PFSK-1 (cell line): ENCODE measurements around the gene ZNF394.

Experiments
- FOXP2 ChIP-seq: optimal IDR thresholded peaks from 2 replicates; pipeline ENCODE3; 2011; ENCODE audit warnings: borderline replicate concordance, control low read depth, inconsistent platforms; ENCODE audit not compliant: insufficient read depth; ENCODE audit errors: extremely low read length, extremely low read depth
- POLR2AphosphoS5 ChIP-seq: IDR thresholded peaks from 2 replicates; pipeline ENCODE4 v1.6.1; 2012; ENCODE audit warnings: low read depth, mild to moderate bottlenecking, control low read depth, low read length, moderate library complexity
- REST ChIP-seq, 2 experiments: IDR thresholded peaks; 2 replicates each; pipeline versions ENCODE4 v1.6.1 to v1.8.0; 2011 to 2012; ENCODE audit warnings: low read depth in 2 of 2, low read length in 2 of 2, control low read depth in 1 of 2, inconsistent platforms in 1 of 2, mild to moderate bottlenecking in 1 of 2, moderate library complexity in 1 of 2; ENCODE audit not compliant: insufficient read depth in 1 of 2
- SIN3A ChIP-seq: IDR thresholded peaks from 2 replicates; pipeline ENCODE4 v1.6.1; 2012; ENCODE audit warnings: mild to moderate bottlenecking, low read length, moderate library complexity, borderline replicate concordance; ENCODE audit not compliant: insufficient read depth
- TAF1 ChIP-seq: IDR thresholded peaks from 2 replicates; pipeline ENCODE4 v1.6.1; 2012; ENCODE audit warnings: low read length, control low read depth, borderline replicate concordance; ENCODE audit not compliant: insufficient read depth

The ZNF394 gene

GRCh38 chr7:99540542-99540941, 40.5 kb upstream of the ZNF394 start:
- TF ChIP-seq POLR2AphosphoS5 (no peak), SIN3A (no peak), TAF1 (no peak)

- TF ChIP-seq REST (IDR thresholded peaks at IDR 0.05; ENCODE audit: insufficient read depth in 1 of 2, low read depth in 2 of 2, low read length in 2 of 2), result no peak
- TF ChIP-seq TAF1, result no peak
- TF ChIP-seq POLR2AphosphoS5, result no peak
- TF ChIP-seq FOXP2, result no peak
- TF ChIP-seq SIN3A, result no peak
Observed at GRCh38 chr7:99539213-99539811, 39.2 kb upstream of the ZNF394 start.

GRCh38 chr7:99535667-99536066, 35.6 kb upstream of the ZNF394 start:
- TF ChIP-seq POLR2AphosphoS5, result no peak
- no peak for TF ChIP-seq TAF1
- TF ChIP-seq REST (IDR thresholded peaks at IDR 0.05; ENCODE audit: insufficient read depth in 1 of 2, low read depth in 2 of 2, low read length in 2 of 2), result no peak
- no peak for TF ChIP-seq SIN3A
- no peak for TF ChIP-seq FOXP2

GRCh38 chr7:99531354-99531765, 31.3 kb upstream of the ZNF394 start:
- TF ChIP-seq FOXP2, result no peak
- no peak for TF ChIP-seq REST (IDR thresholded peaks at IDR 0.05; ENCODE audit: insufficient read depth in 1 of 2, low read depth in 2 of 2, low read length in 2 of 2)
- no peak for TF ChIP-seq SIN3A
- no peak for TF ChIP-seq POLR2AphosphoS5
- no peak for TF ChIP-seq TAF1

- TF ChIP-seq SIN3A, result no peak
- no peak for TF ChIP-seq TAF1
- no peak for TF ChIP-seq REST (IDR thresholded peaks at IDR 0.05; ENCODE audit: insufficient read depth in 1 of 2, low read depth in 2 of 2, low read length in 2 of 2)
- no peak for TF ChIP-seq FOXP2
- no peak for TF ChIP-seq POLR2AphosphoS5
Observed at GRCh38 chr7:99525713-99526440, 25.8 kb upstream of the ZNF394 start.
